Right ventricle myocardium inferior (tissue), 1 donor: ENCODE results near the gene CGN. TPM values are rescaled to one million over a fixed set of nuclear protein-coding genes. Genes with fewer than 3 reads are reported as not detected.

Experiments used
- ATAC-seq: fragments of 200-7000 bp; cut with Tn5 transposase; one replicate; pipeline ENCODE4 v1.9.1; 2020; ENCODE audit warnings: mild to moderate bottlenecking, moderate library complexity
- DNase-seq: peaks from one replicate; pipeline ENCODE4 v3.0.0; 2021; ENCODE audit errors: missing footprints
- intact Hi-C: fragments of 100-400 bp; cut with DNase I; formaldehyde crosslinking; loops from one replicate; pipeline ENCODE4 v1.11.0; 2022
- total RNA-seq: library from RNA; stranded (reverse); fragmentation: NEBNext Ultra II Directional; extraction: Animal tissue kit (Norgen Biotek cat#: 25700); gene quantifications from one replicate; pipeline ENCODE4 v1.2.1, GENCODE V29; 2021
- donor health status: DM: no; HTN: yes; CAD: no; lungs with severe emphysema.

CGN gene
- total RNA-seq, 1 donor from 2014 or later, result 0.22 TPM

- intact Hi-C loops, result no loop called here
- ATAC-seq (no peak), DNase-seq (no peak)
Measured at GRCh38 chr1:151499365-151499764, 11.8 kb upstream of the CGN start.

- intact Hi-C loops, result no loop called here
- no peak for ATAC-seq
- DNase-seq, result no peak
Measured at GRCh38 chr1:151499930-151500329, 11.3 kb upstream of the CGN start.

- intact Hi-C loops, result no loop called here
Measured at GRCh38 chr1:151501474-151501873, 9.7 kb upstream of the CGN start.

GRCh38 chr1:151502035-151502700, 9.0 kb upstream of the CGN start:
- no peak for DNase-seq
- ATAC-seq, result no peak
- intact Hi-C loops, result no loop called here

More at GRCh38 chr1:151501474-151501873, 9.7 kb upstream of the CGN start:
- DNase-seq (no peak), ATAC-seq (no peak)

GRCh38 chr1:151502859-151503780, 8.1 kb upstream of the CGN start:
- DNase-seq, result no peak
- intact Hi-C loops, result no loop called here

GRCh38 chr1:151504252-151504651, 6.9 kb upstream of the CGN start:
- ATAC-seq (no peak), DNase-seq (no peak)
- intact Hi-C loops, result no loop called here

More at GRCh38 chr1:151502859-151503780, 8.1 kb upstream of the CGN start:
- ATAC-seq, result no peak

GRCh38 chr1:151504759-151505158, 6.4 kb upstream of the CGN start:
- ATAC-seq (no peak), DNase-seq (no peak)
- intact Hi-C loops, result no loop called here

- intact Hi-C loops, result no loop called here
- no peak for ATAC-seq
- DNase-seq, result no peak
Measured at GRCh38 chr1:151508833-151509232, 2.4 kb upstream of the CGN start.

GRCh38 chr1:151509350-151510019, 1.7 kb upstream of the CGN start:
- DNase-seq, result no peak
- ATAC-seq, result no peak
- intact Hi-C loops, result no loop called here

- ATAC-seq, result no peak
- no peak for DNase-seq
- intact Hi-C loops, result no loop called here
Measured at GRCh38 chr1:151510020-151510405, 1.2 kb upstream of the CGN start.

GRCh38 chr1:151510614-151510956, 602 bp upstream of the CGN start:
- ATAC-seq (no peak), DNase-seq (no peak)
- intact Hi-C loops, result no loop called here

GRCh38 chr1:151511636-151512215, 539 bp downstream of the CGN start:
- DNase-seq, result no peak

GRCh38 chr1:151512326-151512725, 1.1 kb downstream of the CGN start:
- intact Hi-C loops, result no loop called here

More at GRCh38 chr1:151511636-151512215, 539 bp downstream of the CGN start:
- ATAC-seq, result peak; percentile 17
- intact Hi-C loops, result no loop called here

GRCh38 chr1:151512801-151513625, 1.8 kb downstream of the CGN start:
- ATAC-seq, result no peak
- intact Hi-C loops, result no loop called here

More at GRCh38 chr1:151512326-151512725, 1.1 kb downstream of the CGN start:
- no peak for ATAC-seq
- DNase-seq, result no peak

GRCh38 chr1:151513626-151514121, 2.5 kb downstream of the CGN start:
- DNase-seq (no peak), ATAC-seq (no peak)
- intact Hi-C loops, result no loop called here

More at GRCh38 chr1:151512801-151513625, 1.8 kb downstream of the CGN start:
- DNase-seq, result no peak

GRCh38 chr1:151514366-151514765, 3.2 kb downstream of the CGN start:
- intact Hi-C loops, result no loop called here
- no peak for DNase-seq
- no peak for ATAC-seq

- DNase-seq (no peak), ATAC-seq (no peak)
- intact Hi-C loops, result no loop called here
Measured at GRCh38 chr1:151515265-151515664, 4.1 kb downstream of the CGN start.

GRCh38 chr1:151516031-151516511, 4.9 kb downstream of the CGN start:
- intact Hi-C loops, result no loop called here
- ATAC-seq, result no peak
- DNase-seq, result no peak
